Ureter (tissue), 1 donor: ENCODE measurements around the gene PLAAT3. TPM values are rescaled to one million over a fixed set of nuclear protein-coding genes. Genes with fewer than 3 reads are reported as not detected.
A peak's percentile ranks its signal among the peaks of the same experiment; 100 is the strongest.
"Not testable (repeated sequence)": the region's sequence is repeated elsewhere in the genome, so short reads cannot be mapped to it uniquely, and the experiment has no call there.

Experiments
- DNase-seq: peaks from one replicate; pipeline ENCODE4 v3.0.0-alpha.2; 2020; ENCODE audit warnings: low spot score
- total RNA-seq: library from RNA; stranded (reverse); gene quantifications from one replicate; pipeline ENCODE4 v1.2.4, GENCODE V29; 2023
- donor health status: DM: yes; HTN: yes; CAD: no.

The PLAAT3 gene
- total RNA-seq, 1 donor from 2014 or later: 26.6 TPM

- peak; percentile 88 for DNase-seq
These were observed 76.7 kb downstream of the PLAAT3 start for GRCh38 chr11:63537293-63538101.

DNA sequence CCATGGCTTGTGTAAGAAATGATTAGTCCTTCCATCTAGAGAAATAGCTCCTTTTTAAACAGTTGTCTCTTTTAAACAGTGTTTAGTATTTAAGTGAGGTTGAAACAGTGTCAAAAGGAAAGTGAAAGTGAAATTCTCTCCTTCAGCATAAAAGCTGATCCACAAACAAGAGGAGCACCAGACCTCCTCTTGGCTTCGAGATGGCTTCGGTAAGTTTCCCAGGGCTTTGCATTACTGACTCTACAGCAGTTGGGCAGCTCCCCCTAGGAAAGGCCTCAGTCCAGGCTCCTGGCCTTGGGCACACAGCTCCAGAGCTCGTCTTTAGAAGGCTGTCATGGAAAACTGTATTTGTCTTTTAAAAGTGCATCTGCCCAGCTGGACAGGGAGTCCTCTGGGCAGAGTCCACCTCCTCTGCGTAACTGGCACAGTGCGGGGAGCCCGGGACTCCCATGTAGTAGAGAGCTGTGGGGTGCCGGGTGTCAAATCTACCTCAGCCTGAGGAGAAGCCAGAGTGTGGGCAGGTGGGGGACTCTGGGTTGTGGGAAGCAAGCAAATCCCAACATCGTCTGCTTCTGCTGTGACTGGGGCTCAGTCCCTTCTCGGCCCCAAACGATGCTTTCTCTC lies 77.5 kb downstream of the PLAAT3 start, which contains the start of gene PLAAT4:
PLAAT4 (plus strand) TSS at position 140 of the 624 bp plus-strand sequence; CDS start at position 201, 61 bp downstream.
- no peak for DNase-seq

DNA sequence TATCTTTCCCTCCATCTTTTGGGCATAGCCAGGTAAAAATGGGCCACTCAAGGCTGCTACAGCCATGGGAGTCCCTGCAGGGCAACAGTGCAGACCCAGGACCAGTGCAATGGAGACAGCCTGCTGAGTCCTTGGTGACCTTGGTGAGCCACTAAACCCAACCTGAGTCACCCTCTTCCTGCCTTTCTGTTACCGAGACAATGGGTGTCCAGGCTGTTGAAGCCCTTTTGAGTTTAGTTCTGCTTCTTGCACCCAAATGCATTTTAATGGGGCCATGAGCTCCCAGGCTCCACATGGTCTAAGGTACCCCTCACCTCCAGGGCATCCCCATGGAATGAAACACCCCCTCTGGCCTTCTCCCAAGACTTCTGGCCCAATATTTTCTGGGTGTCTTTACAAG lies 78.5 kb downstream of the PLAAT3 start:
- no peak for DNase-seq

GRCh38 chr11:63534895-63535461 lies 79.3 kb downstream of the PLAAT3 start:
- DNase-seq: no peak

DNA sequence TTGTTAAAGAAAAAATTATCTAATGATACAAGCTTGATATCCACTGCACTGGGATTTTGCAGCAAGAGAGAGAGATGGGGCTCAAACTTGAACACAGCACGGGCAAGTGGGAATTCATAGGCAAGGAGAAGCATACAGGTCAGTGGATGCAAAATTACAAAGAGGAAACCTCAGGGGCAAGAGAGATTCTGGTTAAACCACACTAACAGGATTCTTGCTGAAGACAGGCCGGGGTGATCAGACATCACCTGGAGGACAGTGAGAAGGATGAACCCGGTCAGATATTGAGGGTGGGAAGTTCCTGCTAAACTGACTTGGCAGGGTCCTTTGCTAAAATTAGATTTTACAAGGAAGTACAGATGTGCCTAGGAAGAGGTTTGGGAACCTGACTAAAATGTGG lies 80.2 kb downstream of the PLAAT3 start:
- no peak for DNase-seq

- no peak for DNase-seq
These were observed 81.3 kb downstream of the PLAAT3 start for GRCh38 chr11:63532799-63533475.

- DNase-seq: no peak
These were observed 82.1 kb downstream of the PLAAT3 start for GRCh38 chr11:63532117-63532516.

GRCh38 chr11:63531074-63531792 lies 83.0 kb downstream of the PLAAT3 start:
- DNase-seq: peak; percentile 72

DNA sequence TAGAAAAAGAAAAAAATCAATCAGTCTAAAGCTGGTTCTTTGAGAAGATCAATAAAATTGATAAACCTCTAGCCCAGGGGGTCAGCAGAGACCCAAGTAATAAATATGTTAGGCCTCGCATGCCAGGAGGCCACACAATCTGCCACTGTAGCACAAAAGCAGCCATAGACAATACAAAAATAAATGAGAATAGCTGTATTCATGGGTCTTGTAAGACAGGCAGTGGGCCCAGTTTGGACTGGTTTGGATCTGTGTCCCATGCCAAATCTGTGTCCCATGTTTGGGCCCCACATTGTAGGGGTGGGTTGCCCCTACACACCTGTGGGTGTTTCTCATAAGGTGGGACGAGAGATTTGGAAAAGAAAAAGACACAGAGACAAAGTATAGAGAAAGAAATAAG lies 84.2 kb downstream of the PLAAT3 start:
- no peak for DNase-seq

DNA sequence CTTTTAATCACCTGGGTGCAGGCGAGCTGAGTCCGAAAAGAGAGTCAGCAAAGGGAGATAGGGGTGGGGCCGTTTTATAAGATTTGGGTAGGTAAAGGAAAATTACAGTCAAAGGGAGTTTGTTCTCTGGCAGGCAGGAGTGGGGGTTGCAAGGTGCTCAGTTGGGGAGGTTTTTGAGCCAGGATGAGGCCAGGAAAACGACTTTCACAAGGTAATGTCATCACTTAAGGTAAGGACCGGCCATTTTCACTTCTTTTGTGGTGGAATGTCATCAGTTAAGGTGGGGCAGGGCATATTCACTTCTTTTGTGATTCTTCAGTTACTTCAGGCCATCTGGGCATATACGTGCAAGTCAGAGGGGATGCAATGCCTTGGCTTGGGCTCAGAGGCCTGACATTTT lies 84.9 kb downstream of the PLAAT3 start:
- not testable (repeated sequence) for DNase-seq

DNA sequence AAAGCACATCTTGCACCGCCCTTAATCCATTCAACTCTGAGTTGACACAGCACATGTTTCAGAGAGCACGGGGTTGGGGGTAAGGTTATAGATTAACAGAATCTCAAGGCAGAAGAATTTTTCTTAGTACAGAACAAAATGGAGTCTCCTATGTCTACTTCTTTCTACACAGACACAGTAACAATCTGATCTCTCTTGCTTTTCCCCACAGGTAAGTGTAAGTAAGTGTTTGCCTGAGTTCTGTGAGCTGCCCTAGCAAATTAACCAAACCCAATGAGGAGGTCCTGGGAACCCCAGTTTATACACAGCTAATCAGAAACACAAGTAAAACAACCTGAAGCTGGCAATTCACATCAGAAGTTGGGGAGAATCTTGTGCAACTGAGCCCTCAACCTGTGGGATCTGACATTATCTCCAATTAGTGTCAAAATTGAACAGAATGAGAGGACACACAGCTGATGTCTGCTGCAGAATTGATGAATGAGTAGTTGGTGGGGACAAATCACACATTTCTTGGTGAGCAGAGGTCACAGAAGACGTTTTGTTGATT lies 85.4 kb downstream of the PLAAT3 start:
- DNase-seq: not testable (repeated sequence)

GRCh38 chr11:63528156-63528555 lies 86.1 kb downstream of the PLAAT3 start:
- not testable (repeated sequence) for DNase-seq

DNA sequence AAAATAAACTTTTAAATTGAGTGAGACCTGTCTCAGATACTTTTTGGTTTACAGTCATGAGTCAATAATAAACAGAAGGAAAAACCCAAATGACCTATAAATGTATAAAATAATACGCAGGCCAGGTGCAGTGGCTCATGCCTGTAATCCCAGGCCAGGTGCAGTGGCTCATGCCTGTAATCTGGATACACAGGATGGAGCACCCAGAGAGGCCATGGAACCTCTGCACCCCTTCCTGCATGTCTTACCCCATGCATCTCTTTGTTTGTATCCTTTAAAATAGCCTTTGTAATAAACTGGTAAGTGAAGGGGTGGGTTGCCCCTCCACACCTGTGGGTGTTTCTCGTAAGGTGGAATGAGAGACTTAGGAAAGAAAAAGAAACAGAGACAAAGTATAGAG lies 86.6 kb downstream of the PLAAT3 start:
- DNase-seq: no peak

Other genes starting within 250 kb of the PLAAT3 start
- gene SLC22A9, start 244.6 kb downstream of the PLAAT3 start, total RNA-seq: not detected
- gene PLAAT5, start 123.3 kb downstream of the PLAAT3 start, total RNA-seq: 2.1 TPM
- not detected for gene LGALS12, start 108.3 kb downstream of the PLAAT3 start, total RNA-seq
- 56.7 TPM for gene PLAAT4, start 77.6 kb downstream of the PLAAT3 start, total RNA-seq
- 1.1 TPM for gene PLAAT2, start 51.1 kb downstream of the PLAAT3 start, total RNA-seq
- gene ATL3, start 56.9 kb upstream of the PLAAT3 start, total RNA-seq: 71.0 TPM
- 67.3 TPM for gene RTN3, start 67.1 kb upstream of the PLAAT3 start, total RNA-seq
- gene ZFTA, start 154.3 kb upstream of the PLAAT3 start, total RNA-seq: 6.5 TPM
- 13.0 TPM for gene SPINDOC, start 199.0 kb upstream of the PLAAT3 start, total RNA-seq
- 61.5 TPM for gene MARK2, start 224.7 kb upstream of the PLAAT3 start, total RNA-seq